D721Med (cell line): Measurements from ENCODE around the gene IL1RAPL1.

Experiments
- DNase-seq: peaks from one replicate; pipeline ENCODE4 v3.0.0; 2011; ENCODE audit warnings: low spot score; ENCODE audit not compliant: insufficient read length
- FAIRE-seq: peaks from 2 replicates; lab custom pipeline; 2011; peaks lifted over from hg19 to GRCh38; lab: Jason Lieb, UNC
- TF ChIP-seq, protein P1 (sequence below): IDR thresholded peaks from 2 replicates; pipeline ENCODE4 v1.5.1; 2012; ENCODE audit warnings: mild to moderate bottlenecking, control low read depth; ENCODE audit not compliant: insufficient read depth; ENCODE audit errors: missing control alignments

The IL1RAPL1 gene

DNA sequence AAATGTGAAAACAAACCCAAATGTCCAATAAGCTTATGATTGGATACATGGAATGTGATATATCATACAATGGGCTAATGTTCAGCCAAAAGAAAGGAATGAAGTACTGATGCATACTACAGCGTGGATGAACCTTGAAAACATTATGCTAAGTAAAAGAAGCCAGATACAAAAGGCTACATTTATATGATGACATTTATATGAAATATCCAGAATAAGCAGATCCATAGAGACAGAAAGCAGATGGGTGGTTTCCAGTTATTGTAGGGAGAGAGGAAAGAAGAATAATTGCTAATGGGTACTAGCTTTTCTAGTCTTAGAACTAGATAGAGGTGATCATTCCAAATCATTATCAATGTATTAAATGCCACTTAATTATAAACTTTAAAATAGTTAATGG, 801.3 kb downstream of the IL1RAPL1 start:
- FAIRE-seq (no peak), DNase-seq (no peak)
- TF ChIP-seq, protein P1, sequence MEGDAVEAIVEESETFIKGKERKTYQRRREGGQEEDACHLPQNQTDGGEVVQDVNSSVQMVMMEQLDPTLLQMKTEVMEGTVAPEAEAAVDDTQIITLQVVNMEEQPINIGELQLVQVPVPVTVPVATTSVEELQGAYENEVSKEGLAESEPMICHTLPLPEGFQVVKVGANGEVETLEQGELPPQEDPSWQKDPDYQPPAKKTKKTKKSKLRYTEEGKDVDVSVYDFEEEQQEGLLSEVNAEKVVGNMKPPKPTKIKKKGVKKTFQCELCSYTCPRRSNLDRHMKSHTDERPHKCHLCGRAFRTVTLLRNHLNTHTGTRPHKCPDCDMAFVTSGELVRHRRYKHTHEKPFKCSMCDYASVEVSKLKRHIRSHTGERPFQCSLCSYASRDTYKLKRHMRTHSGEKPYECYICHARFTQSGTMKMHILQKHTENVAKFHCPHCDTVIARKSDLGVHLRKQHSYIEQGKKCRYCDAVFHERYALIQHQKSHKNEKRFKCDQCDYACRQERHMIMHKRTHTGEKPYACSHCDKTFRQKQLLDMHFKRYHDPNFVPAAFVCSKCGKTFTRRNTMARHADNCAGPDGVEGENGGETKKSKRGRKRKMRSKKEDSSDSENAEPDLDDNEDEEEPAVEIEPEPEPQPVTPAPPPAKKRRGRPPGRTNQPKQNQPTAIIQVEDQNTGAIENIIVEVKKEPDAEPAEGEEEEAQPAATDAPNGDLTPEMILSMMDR: no peak

DNA sequence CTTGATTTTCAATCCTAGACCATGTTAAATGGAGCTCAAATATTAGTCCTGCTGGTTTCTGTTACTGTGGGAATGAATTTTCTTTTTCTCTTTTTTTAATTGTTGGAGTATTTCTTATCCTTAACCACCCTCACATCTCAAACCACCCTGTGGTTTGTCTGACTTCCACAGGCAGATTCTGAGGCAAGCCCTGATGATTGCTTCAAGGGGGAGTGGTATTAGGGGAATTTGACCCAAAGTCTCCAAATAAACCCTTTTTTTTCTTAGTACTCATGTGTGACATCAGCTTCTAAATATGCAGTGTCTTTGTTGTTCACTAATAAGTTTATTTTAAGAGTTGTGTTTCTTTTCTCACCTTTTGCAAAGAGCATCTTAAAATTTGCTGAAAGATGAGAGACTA, 810.3 kb downstream of the IL1RAPL1 start:
- TF ChIP-seq, protein P1: no peak
- FAIRE-seq (no peak), DNase-seq (no peak)

DNA sequence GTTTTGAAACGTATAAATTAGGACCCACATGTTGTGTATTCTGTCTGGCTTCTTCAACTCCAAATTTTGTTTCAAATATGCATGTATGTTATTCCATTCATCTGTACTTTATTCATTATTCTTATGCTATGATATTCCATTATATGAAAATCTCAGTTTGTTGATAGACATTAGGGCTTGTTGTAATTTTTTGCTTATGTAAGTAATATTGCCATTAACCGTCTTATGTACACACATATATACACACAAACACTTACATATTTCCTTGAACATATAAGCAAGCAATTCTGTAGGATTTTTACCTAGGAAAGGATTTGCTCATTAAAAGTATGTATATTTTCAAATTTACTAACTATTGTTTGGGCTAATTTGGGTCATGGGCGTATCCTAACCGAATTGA, 820.1 kb downstream of the IL1RAPL1 start:
- FAIRE-seq (no peak), DNase-seq (no peak)
- TF ChIP-seq, protein P1: no peak

DNA sequence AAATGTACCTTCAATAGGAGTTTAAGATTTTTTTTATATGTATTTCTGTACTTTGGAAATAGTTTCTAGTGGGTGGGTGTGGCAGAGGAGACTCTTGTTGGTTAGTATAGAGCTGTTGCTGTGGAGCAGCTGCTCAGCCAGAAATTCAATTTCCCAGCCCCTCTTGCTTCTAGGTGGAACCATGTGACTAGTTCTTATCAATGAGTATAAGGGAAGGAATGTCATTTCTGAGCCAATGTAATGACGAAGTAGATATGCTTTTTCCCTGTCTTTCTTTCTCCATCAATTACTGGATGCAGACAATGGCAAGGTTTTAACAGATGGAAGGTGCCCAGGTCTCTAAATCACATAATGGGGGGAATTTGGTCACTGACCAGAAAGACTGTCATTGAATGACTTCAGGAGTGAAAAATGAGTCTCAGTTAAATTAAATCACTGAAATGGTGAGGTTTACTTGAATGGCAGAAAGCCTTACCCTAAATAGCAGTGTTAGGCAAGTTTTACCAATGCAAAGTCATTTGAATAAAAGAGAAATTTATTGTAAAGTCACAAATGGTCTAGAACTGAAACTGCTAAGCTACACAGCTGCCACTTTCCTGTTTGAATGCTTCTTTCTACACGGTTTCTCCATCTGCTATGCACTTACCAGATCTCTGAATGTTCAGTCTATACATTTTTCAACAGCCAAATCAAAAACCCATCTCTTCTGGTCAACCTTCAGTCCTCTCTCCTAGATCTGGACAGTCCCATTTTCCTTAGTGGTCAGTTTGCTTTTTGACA, 832.7 kb downstream of the IL1RAPL1 start:
- TF ChIP-seq, protein P1: no peak
- FAIRE-seq (no peak), DNase-seq (no peak)

DNA sequence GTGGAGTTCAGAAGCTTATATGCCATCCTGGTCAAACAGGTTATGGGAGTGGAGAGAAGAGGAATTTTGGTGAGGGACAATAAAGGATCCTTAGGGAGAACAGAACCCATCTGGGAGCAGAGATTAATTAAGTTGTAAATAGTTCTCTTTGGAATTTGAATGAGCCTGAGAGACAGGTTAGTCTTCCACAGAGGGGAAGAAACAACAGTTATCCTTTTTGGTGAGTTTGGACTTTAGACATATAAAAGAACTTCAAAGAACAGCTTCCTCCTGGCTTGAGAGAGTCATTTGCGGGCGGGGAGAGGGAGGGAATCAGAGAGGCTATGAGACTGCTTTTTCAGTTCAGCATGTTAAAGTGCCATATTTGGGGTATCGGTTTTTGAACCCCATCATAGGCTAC, 834.8 kb downstream of the IL1RAPL1 start:
- no peak for DNase-seq
- TF ChIP-seq, protein P1: no peak
- no peak for FAIRE-seq

DNA sequence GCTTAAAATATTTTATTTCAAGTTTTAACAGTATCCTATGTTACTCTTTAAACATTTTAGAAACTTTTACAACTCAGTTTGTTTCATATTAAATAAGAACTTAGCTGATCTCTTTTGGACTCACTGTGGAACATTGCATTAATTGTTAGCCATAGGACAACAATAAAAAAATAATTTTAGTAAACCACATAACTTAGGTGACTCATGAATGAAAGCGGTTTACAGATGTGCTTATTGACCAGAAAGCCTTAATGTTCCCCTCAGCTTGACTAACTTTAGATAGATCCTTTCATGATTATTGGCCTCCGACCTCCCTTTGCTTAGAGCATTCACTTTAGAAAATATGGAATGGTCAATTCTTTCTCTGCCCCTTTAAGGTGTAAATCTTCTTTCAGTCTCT, 844.6 kb downstream of the IL1RAPL1 start:
- TF ChIP-seq, protein P1: no peak
- DNase-seq (no peak), FAIRE-seq (no peak)

DNA sequence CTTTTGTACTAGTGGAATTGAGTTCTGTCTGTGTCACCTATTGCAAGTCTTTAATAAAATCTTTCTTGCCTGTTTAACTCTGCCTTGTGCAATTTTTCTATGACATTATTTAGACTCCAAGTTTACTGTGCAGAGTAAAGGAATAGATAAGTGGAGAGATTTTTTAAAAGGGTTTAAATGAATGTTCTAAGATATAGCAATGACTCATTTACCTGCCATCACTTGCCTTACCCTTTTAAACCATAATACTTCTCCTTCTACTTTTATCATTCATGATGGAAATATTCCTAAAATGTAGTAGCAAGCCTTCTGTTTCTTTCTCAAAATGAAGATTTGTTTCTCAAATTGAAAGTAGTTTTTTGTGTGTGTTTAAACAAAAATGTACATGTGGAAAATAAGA, 845.3 kb downstream of the IL1RAPL1 start:
- TF ChIP-seq, protein P1: no peak
- FAIRE-seq (no peak), DNase-seq (no peak)
